HuH-7 (cell line): ENCODE data around the gene TPSB2.
"Not testable (repeated sequence)": the region's sequence is repeated elsewhere in the genome, so short reads cannot be mapped to it uniquely, and the experiment has no call there.

ENCODE experiments used
- DNase-seq: peaks from one replicate; pipeline ENCODE4 v3.0.0; 2011; ENCODE audit warnings: low spot score

TPSB2 gene

DNA sequence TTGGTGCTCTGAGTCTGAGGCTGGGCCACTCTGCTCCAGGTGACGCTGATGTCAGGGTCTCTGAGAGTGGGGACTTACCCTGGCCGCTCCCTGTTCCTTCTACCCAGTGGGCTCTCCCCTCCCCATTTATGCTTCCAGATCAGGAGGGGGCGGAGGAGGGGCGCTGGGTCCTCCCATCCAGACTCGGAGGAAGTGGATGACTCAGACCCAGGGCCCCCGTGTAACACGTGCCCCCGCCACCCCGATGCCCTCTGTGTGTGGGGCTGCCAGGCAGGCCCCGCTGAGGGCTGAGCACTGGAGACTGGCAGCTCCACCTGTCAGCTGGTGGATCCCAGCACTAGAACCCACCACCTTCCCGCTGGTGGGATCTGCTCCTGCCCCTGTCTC, at the start of gene TPSB2:
Gene TPSB2, minus strand, starts transcription at position 101 of the 387 bp plus-strand sequence. CDS start 233 bp downstream, outside the sequence.
- not testable (repeated sequence) for DNase-seq

DNA sequence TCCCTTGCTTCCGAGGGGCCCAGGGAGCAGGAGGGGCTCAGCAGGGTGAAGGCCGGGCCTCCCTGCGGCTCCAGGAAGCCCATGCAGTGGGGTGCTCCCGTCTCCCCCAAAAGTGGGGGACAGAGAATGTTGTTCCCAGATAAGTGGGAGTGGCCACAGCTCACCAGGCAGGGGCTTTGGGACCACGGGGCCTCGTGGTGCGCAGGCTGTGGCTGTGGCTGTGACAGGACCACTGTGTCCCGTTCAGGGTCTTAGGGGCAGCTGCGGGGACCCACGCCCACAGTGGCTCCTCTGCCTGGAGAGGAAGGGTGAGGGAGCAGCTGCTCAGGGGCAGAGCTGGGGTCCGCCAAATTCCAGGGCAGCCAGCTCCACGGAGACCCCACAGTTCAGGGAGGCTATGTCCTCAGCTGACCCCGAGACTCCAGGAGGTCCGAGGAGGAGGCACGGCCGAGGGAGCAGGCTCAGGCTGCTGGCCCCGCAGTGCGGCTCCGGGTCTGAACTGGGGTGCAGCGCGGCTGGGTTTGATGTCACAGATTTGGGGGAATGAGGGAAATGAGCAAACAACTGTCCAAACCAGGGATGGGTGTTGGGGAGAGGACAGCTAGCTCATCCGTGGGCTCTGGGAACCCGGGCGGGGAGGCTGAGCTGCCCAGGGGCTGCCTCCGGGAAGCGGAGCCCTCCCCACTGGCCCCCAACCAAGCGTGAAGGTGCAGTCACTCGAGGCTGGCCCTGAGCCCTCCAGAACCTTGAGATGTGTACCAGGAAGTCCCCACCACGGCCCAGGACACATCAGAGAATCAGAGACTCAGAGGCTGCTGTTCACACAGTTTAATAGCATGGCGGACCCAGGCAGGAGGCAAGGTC, 49.3 kb upstream of the TPSB2 start:
- DNase-seq, result no peak

DNA sequence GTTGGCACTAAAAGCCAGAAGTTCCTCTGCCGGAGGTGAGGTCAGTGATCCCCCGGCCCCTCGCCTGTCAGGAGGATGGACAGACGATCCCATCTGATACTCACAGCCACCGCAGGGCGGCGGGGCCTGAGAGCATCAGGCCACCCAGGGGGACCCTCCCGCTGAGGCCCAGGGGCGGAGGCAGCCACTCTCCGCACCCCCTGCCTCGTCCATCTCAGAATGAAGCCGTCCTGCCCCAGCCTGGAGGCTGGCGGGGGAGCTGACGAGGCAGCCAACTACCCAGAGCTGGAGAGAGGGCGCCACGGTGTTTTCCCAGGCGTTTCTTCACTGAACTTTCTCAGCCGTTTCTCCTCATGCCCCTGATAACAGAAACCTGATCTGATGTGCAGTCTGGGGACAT, 48.5 kb upstream of the TPSB2 start:
- no peak for DNase-seq

DNA sequence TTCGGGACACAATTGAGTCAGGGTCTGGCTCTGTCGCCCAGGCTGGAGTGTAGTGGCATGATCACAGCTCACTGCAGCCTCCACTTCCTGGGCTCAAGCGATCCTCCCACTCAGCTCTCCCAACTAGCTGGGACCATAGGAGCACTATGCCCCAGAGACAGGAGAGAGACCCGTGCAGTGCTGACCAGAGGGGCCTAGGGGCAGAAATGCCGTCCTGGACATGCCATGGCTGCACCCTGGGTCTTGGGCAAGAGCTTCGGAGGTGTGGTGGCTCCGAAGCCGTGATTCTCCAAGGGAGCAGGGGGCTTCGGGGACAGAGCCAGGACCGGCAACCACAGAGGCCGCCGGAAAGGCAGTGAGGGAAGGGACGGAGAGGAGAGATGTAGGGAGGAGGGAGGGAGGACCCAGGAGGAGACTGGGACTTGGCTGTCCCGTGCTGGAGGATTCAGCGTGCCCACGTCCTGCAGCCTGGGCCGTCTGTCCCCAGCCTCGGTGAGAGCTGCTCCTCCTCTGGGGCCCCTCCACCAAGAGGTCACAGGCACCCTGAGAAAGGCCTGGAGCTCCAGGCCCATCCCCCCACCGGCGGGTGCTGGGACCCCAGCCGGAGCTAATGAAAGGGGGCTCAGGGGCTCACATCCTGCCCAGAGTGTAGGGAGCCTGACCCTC, 47.8 kb upstream of the TPSB2 start:
- DNase-seq, result no peak

DNA sequence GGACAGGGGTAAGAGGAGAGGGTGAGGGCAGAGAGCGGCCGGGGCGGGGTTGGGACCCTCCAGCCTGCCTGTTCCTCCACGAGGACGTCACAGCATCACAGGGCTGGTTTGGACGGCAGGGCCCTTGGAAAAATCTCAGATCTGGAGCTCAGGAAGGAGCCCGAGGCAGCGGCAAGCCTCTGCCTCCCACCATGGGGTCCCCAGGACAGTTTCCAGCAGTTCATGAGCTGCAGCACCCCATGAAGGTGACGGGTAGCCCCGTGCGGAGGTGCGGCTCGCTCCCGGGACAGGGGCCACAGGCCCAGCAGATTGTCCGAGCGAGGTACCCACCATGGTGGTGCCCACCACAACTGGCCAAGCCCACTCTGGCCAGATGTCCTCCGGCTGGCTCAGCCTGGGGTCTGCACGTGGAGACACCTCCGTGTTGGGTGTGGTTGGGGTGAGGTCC, 47.2 kb upstream of the TPSB2 start:
- no peak for DNase-seq

DNA sequence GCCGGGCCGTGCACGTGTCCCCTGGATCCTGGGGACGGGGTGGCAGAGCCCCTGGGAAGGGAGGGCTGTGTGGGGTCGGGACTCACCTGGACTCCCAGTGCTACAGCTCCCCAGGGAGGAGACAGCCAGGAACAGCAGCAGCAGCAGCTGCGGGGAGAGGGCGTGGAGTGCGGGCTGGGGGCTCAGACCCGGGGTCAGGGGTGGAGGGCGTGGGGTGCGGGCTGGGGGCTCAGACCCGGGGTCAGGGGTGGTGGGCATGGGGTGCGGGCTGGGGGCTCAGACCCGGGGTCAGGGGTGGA, 46.5 kb upstream of the TPSB2 start:
- no peak for DNase-seq

DNA sequence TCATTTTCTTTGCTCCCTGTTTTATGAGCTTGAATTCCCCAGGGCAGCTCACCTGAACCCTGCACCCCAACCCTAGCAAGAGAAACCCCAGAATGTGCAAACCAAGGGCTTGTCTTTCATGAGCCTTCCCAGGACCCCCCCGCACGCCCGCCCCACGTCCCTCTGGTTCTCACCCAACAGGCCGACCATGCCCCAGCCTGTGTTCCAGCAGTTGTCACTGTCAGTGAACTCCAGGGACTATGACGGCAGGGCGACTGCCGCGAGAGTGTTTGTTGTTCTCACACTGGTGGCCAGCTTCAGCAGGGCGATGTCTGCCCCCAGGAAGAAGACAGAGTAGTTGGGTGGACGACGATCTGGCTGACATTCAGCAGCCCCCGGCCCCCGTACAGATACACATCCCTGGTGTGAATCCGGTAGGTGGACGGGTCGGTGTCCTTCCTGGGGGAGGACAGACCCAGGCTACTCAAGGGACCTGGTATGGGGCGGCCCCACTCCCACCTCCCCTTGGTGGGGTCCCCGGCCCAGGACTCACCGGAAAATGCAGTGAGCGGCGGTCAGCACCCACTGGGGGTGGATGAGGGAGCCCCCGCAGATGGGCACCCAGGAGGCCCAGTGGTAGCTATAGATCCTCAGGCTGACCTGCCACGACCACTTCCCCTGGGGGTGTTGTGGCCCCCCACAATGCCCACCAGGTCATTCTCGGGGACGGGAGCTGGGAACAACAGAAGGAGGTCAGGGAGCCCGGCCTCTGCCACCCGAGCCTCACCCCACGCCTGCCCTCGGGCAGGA, 46.0 kb upstream of the TPSB2 start:
- DNase-seq, result no peak

DNA sequence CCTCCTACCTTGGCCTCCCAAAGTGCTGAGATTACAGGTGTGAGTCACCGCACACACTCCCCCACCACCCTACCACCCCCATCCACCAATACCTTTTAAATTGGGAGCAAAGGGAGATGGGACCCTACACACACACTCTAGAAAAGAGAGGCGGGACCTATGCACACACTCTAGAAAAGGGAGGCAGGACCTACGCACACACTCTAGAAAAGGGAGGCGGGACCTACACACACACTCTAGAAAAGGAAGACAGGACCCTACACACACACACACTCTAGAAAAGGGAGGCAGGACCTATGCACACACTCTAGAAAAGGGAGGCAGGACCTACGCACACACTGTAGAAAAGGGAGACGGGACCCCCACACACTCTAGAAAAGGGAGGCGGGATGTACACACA, 44.8 kb upstream of the TPSB2 start:
- DNase-seq, result no peak

DNA sequence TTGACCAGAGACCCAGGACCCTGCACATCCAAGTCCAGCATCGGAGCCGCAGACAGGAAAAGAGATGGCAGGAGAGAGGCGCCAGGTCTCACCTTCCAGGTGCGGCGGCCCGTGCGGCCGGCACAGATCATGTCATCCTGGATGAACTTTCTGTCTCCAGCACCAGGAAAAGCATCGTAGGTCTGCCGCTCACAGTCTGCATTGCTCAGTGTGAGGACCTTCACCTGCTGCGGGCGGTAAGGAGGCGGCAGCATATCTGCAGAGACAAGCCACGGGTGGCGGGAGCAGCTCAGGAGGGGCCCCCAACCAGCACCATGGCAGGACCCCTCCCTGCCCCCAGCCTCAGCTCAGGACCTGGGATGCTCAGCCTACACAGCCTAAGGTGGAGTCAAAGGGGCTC, 43.8 kb upstream of the TPSB2 start:
- DNase-seq, result no peak

DNA sequence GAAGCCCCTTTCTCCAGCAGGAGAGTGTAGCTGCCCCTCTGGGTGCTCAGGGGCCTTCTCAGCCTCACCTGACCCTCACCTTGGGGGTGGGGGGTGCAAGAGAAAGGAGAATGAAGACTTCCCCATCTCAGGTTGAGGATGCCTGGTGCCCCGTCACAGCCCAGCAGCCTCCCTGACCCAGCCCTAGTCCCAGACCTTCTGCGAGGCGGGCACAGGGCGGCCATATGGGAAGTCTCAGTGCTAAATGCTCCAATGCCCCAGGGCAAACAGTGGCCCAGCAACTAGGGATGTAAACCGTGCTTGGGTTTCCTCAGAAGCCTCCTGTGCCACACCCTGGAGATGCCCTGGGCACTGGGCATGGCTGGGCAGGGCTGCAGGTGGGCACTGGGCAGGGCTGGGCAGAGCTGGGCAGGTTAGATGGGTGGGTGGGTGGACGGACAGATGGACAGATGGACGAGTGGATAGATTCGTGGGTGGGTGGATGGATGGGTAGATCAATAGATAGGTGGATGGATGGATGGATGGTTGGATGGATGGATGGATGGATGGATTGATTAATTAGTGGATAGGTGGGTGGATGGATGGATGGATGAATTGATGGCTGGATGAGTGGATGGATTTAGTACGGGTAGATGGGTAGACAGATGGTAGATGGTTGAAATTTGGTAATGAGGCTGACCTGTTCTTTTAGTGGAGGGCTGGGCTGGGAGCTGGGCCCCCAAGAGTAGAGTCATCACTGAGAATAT, 42.6 kb upstream of the TPSB2 start:
- DNase-seq, result no peak

DNA sequence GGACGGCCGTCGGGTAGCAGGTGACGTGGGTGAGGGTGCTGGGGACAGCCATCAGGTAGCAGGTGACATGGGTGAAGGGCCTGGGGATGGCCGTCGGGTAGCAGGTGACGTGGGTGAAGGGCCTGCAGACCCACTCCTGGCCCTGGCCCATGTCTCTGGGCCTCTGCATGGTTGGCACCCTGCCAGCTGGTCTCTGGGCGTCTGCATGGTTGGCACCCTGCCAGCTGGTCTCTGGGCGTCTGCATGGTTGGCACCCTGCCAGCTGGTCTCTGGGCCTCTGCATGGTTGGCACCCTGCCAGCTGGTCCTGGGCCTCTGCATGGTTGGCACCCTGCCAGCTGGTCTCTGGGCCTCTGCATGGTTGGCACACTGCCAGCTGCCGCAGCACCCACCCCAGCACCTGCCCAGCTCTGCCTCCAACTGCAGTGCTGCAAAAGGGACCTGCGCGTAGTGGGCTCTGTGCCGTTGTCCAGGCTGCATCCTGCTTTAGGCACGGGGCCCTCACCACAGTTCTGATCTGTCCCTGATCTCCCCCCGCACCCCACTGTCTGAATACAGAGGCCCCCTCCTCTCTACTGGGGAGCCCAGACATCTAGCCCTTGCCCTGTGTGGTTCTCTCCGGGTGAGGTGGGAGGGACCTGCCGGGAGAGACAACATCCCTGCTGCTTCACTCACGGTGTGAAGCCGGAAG, 41.9 kb upstream of the TPSB2 start:
- DNase-seq, result not testable (repeated sequence)

DNA sequence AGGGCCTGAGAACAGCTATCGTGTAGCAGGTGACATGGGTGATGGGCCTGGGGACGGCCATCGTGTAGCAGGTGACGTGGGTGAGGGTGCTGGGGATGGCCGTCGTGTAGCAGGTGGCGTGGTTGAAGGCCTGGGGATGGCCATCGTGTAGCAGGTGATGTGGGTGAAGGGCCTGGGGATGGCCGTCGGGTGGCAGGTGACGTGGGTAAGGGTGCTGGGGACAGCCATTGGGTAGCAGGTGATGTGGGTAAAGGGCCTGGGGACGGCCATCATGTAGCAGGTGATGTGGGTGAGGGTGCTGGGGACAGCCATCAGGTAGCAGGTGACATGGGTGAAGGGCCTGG, 41.4 kb upstream of the TPSB2 start:
- no peak for DNase-seq

DNA sequence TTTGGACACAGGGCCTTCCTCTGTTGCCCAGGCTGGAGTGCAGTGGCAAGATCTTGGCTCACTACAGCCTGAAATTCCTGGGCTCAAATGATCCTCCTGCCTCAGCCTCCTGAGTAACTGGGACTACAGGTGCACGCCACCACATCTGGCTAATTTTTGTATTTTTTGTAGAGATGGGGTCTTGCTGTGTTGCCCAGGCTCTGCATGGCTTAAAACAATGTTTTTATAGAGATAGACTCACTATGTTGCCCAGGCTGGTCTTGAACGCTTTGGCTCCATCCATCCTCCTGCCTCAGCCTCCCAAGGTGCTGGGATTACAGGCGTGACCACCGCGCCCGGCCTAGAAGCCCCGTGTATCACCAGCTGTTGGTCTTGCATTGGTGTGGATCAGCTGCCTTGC, 39.4 kb upstream of the TPSB2 start:
- not testable (repeated sequence) for DNase-seq

DNA sequence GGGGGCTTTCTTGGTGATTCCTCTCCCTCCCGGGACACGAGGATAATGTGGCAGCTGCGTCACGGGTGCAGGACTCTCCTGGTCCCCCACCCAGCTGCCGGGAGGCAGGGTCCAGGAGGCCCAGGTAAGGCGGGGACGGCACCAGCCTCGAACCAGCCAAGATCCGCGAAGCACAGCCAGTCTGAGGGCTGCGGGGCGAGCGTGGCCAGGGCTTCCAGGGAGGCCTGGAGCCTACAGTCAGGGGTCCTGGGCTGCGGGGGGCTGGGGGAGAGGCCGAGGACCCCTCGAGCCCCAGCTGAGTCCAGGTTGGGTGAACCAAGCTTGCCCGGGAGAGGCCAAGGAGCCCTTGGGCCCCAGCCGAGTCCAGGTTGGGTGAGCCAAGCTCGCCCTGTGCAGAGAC, 35.8 kb upstream of the TPSB2 start:
- no peak for DNase-seq

DNA sequence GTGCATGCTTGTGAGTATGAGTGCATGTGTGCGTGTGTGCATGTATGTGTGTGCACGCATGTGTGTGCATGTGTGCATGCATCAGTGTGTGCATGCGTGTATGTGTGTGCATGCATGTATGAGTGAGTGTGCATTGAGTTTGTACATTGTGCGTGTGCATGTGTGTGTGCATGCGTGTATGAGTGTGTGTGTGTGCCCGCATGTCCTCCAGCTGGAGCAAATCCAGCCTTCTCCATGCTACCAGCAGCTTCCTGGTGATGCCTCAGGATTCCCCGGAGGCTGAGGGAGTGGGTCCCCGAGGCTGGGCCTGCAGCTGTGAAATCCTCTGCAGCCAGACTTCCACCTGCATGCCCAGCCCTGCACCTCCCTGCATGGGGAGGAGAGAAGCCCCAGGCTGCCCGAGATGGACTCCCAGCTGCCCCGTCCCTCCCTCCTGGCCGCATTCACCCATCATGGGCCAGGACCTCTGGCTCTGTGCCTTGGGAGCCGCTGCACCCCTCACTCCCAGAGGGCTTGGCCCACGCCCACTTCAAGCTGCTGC, 35.2 kb upstream of the TPSB2 start:
- no peak for DNase-seq

DNA sequence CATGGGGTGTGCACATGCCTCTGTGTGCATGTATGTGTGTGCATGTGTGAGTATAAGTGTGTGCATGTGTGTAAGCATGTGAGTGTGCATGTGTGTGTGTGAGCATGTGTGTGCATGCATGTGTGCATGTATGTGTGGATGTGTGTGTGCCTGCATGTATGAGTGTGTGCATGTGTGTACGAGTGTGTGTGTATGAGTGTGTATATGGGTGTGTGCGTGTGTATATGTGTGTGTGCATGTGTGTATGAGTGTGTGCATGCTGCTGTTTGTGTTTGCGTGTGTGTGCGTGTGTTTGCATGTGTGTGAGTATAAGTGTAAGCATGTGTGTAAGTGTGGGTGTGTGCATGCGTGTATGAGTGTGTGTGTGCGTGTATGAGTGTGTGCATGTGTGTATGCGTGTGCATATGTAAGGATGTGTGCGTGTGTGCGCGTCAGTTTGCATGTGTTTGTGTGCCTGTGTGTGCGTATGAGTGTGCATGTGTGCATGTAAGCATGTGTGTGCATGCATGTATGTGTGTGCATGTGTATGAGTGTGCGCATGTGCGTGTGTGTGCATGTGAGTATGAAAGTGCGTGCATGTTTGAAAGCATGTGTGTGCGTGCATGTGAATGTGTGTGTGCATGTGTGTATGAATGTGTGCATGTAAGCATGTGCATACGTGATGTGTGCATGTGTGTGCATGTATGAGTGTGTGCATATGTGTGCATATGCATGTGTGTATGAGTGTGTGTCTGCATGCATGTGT, 34.5 kb upstream of the TPSB2 start:
- no peak for DNase-seq

DNA sequence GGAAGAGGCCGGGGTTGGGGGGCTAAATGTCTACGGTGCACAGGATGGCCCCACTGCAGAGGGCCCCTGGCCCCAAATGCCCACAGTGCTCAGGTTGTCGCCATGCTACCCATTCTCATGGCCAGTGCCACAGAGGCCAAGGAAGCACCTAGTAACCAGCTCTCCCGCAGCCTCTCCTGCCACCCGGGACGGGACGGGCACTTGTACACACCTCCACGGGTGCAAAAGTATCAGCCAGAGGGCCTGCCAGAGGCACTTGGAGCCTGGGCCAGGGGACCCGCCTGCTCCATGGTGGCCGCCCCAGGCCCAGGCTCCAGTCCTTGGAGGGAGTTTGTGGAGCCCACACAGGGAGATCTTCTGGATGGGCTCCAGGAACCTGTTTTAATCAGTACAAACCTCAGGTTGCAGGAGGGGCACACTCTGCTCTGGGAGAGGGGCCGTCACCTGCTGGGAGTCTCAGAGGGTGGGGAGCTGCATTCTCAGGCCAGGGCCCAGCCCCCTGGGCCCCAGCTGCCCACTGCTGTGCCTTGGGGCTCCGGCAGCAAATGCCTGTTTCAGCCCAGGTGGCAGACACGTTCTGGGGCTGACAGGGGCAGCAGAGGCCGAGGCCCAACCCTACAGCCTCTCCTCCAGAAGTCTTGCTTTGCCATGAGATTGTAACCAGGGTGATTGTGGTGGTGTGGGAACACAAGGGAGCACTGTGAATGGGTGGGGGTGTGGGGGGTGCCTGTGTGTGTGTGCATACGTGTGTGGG, 33.8 kb upstream of the TPSB2 start:
- DNase-seq, result no peak

DNA sequence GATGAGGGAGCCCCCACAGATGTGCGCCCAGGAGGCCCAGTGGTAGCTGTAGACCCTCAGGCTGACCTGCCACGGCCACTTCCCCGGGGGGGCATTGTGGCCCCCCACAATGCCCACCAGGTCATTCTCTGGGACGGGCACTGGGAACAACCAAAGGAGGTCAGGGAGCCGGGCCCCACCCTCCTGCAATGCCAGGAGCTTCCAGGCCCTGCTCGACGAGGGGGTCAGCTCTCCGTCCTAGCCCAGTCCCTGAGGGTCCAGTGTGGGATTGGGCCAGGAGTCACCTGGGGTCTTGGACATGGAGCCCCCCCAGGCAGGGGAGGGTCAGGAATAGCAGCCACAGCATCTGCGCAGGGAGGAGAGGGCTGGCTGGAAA, 32.9 kb upstream of the TPSB2 start:
- no peak for DNase-seq

DNA sequence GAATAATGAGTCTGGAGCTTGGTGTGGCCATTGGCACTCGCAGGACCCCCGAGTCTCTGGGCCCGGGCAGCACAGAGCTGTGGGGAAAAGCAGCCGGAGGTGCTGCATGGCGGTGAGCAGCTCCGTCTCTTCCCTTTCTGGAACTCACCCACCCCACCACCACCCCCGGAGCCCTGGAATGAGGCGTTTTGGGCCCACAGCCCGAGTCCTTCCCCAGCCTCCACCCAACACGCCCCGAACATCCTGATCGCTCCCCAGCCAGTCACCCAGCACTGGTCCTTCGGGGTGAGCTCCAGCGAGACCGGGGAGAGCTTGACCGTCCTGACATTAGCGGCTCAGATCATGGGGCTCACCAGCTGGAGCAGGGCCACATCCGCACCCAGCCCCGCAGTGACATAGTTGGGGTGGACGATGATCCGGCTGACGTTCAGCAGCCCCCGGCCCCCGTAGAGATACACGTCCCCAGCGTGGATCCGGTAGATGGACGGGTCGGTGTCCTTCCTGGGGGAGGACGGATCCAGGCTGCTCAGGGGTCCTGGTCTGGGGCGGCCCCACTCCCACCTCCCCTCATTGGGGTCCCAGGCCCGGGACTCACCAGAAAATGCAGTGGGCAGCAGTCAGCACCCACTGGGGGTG, 32.3 kb upstream of the TPSB2 start:
- DNase-seq, result no peak
